Sigmoid colon (tissue), 7 donors: ENCODE measurements around the gene CDHR5. TPM values are rescaled to one million over a fixed set of nuclear protein-coding genes. Genes with fewer than 3 reads are reported as not detected.
"Not testable (repeated sequence)": the region's sequence is repeated elsewhere in the genome, so short reads cannot be mapped to it uniquely, and the experiment has no call there.

Experiments used
- DNase-seq: peaks from one replicate; pipeline ENCODE4 v3.0.0-alpha.2; 2019
- H3K27ac ChIP-seq, 4 donors: fragments of 200-600 bp; sonication (generic); one replicate each; pipeline ENCODE4 v1.5.1; 2016 to 2019; ENCODE audit warnings: mild to moderate bottlenecking in 1 of 4
- H3K27me3 ChIP-seq, 3 donors: fragments of 200-600 bp; sonication (generic); one replicate each; pipeline ENCODE4 v1.5.1; 2019; ENCODE audit warnings: mild to moderate bottlenecking in 1 of 3
- H3K36me3 ChIP-seq, 4 donors: fragments of 200-600 bp; sonication (generic); one replicate each; pipeline ENCODE4 v1.5.1; 2016 to 2019
- H3K4me1 ChIP-seq, 4 donors: fragments of 200-600 bp; sonication (generic); one replicate each; pipeline ENCODE4 v1.5.1; 2017 to 2019
- H3K4me3 ChIP-seq, 4 donors: fragments of 200-600 bp; sonication (generic); one replicate each; pipeline ENCODE4 v1.5.1; 2017 to 2019; ENCODE audit warnings: mild to moderate bottlenecking in 2 of 4, moderate library complexity in 1 of 4
- H3K9me3 ChIP-seq, 4 donors: fragments of 200-600 bp in 3 of 4; sonication (generic) in 3 of 4; one replicate each; pipeline versions ENCODE4 v1.5.1 to v1.6.1; 2013 to 2019
- EP300 ChIP-seq, 4 donors: sonication (generic); formaldehyde crosslinking; IDR thresholded peaks; one replicate each; pipeline ENCODE4 v1.6.1; 2017; ENCODE audit warnings: antibody characterized with exemption in 4 of 4
- POLR2A ChIP-seq, 2 donors: fragments of 450-650 bp; IDR thresholded peaks; one replicate each; pipeline ENCODE4 v1.6.1; 2016; ENCODE audit warnings: antibody characterized with exemption in 2 of 2, mild to moderate bottlenecking in 2 of 2, moderate library complexity in 2 of 2
- POLR2AphosphoS5 ChIP-seq, 4 donors: sonication (generic); formaldehyde crosslinking; IDR thresholded peaks; one replicate each; pipeline ENCODE4 v1.6.1; 2017; ENCODE audit warnings: antibody characterized with exemption in 4 of 4
- WGBS, 2 donors: extraction: QIAGEN DNeasy Blood & Tissue Kit; methylation state at CpG; one replicate each; pipeline ENCODE4 v1.1.7; 2013; 5-methylcytosine and 5-hydroxymethylcytosine counted together
- intact Hi-C: fragments of 100-400 bp; cut with DNase I; formaldehyde crosslinking; loops from one replicate; pipeline ENCODE4 v1.15.1; 2023
- polyA plus RNA-seq, 3 donors: library from polyadenylated mRNA; stranded (reverse); fragments of 200-250 nt; gene quantifications; one replicate each; pipeline ENCODE4 v1.2.3, GENCODE V29; 2013
- total RNA-seq, 4 donors: library from RNA; depleted of rRNA; stranded (reverse); fragments of >200 nt; gene quantifications; one replicate each; pipeline ENCODE4 v1.1.0, GENCODE V29; 2016
- TF ChIP-seq, protein P1 (sequence below), 4 experiments: fragments of 450-650 bp in 3 of 4; fragments of 200-600 bp in 1 of 4; IDR thresholded peaks; one replicate each; pipeline ENCODE4 v1.5.1; 2016 to 2019; ENCODE audit warnings: antibody characterized with exemption in 4 of 4, mild to moderate bottlenecking in 3 of 4, moderate library complexity in 2 of 4
- donor health status: healthy with polysubstance abuse.
- donor health status: Bipolar disorder and iron deficiency.
- donor health status: healthy.

CDHR5 gene
- total and polyA plus RNA-seq, 7 donors = 1.8 to 136 (median 18.0) TPM; not detected in 2

DNA sequence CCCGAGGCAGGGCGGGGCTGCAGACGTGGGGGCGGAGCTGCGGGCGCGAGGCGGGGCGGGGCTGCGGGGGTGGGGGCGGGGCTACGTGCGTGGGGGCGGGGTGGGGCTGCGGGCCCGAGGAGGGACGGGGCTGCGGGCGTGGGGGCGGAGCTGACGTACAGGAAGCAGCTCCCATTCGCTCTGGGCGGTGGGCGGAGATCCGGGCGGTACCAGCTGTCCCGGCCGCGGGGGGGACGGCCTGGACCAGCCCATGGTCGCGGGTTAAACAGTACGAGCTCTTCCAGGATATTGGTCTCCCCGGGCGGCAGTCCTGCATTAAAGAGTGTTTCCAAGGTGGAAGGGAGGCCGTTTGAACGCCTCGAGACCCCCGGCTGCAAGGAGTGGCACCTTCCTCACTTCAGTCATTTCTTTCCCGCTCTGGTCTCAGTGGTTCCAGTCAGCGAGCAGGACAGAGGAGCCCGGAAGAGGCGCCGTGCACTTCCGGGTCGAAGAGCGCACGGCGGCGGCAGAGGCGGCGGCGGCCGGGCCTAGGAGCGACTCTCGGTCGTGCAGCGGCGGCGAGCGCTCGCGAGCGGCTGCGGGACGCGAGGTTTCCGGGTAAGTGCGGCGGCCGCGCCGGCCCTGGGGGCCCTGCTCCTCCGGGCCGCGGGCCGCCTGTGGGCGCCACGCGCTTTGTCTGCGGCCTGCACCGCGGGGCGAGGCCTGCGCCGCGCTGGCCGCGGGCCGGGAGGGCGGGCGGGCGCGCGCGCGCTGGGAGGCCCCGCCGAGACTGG, 48.6 kb downstream of the CDHR5 start, which contains the start of gene PHRF1:
TSS of gene PHRF1 (plus strand) at position 475 of the 773 bp plus-strand sequence. CDS start 5,043 bp downstream, outside the sequence.
- peaks cover 0 to 56% (median 51%) of the 10 kb centered on the region in 4 donors for H3K4me1 ChIP-seq

DNA sequence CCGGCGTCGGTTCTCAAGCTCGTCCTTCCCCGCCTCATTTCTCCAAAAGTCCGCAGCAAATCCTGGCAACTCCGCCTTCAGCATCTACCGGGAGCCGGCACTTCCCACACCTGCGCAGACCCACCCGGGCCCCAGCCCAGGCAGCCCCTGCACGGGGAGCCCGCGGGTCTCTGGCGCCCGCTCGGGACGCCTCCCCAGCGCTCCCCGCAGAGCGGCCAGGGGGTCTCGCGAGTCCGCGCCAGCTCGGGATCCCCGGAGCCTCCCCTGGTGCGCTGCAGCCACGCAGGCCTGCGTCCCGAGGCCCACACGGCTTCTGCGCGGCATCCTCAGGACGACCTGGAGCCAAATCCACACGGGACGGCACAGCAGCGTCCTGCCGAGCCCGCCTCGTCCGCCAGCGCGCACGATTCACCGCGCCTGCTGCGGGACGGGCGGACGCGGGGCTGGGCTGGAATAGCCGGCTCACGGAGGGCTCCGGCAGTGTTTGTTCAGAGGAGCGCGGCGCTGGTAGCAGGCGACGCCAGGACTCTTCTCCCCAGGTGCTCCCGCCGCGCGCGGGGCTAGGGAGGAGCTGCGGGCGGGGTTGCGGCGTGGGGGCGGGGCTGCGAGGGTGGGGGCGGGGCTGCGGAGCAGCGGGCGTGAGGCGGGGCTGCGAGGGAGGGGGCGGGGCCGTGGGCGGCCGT, 49.3 kb downstream of the CDHR5 start:
- Histone ChIP-seq H3K27ac (peak overlapping the region; percentile 58 to 86 (median 66)), H3K27me3 (peaks cover 0 to 12% (median 6%) of the 10 kb centered on the region in 3 donors), H3K9me3 (no peaks in the 10 kb centered on the region), H3K36me3 (no peaks in the 10 kb centered on the region), H3K4me3 (peak overlapping the region; percentile 51 to 90 (median 68)), H3K4me1 (peaks cover 0 to 53% (median 50%) of the 10 kb centered on the region in 4 donors)
- 1% methylated on average over 81 of the region's 81 CpGs for WGBS, 2 donors
- DNase-seq = no peak
- TF ChIP-seq POLR2AphosphoS5 (IDR thresholded peaks at IDR 0.05) (peak; percentile 2 to 67 (median 63)), POLR2A (IDR thresholded peaks at IDR 0.05) (peak in 1 of 2 donors; percentile 15), EP300 (IDR thresholded peaks at IDR 0.05) (no peak)
- TF ChIP-seq, protein P1, sequence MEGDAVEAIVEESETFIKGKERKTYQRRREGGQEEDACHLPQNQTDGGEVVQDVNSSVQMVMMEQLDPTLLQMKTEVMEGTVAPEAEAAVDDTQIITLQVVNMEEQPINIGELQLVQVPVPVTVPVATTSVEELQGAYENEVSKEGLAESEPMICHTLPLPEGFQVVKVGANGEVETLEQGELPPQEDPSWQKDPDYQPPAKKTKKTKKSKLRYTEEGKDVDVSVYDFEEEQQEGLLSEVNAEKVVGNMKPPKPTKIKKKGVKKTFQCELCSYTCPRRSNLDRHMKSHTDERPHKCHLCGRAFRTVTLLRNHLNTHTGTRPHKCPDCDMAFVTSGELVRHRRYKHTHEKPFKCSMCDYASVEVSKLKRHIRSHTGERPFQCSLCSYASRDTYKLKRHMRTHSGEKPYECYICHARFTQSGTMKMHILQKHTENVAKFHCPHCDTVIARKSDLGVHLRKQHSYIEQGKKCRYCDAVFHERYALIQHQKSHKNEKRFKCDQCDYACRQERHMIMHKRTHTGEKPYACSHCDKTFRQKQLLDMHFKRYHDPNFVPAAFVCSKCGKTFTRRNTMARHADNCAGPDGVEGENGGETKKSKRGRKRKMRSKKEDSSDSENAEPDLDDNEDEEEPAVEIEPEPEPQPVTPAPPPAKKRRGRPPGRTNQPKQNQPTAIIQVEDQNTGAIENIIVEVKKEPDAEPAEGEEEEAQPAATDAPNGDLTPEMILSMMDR (IDR thresholded peaks at IDR 0.05) = peak in 1 of 4 experiments; percentile 12
- intact Hi-C loops = loop anchor here (5.0 kb wide), 2 partner anchors 42 to 122 kb away; partner anchors contain the start of genes DEAF1, IRF7 and TMEM80

More for the DNA sequence above, 48.6 kb downstream of the CDHR5 start, which contains the start of gene PHRF1:
- Histone ChIP-seq H3K9me3 (no peaks in the 10 kb centered on the region), H3K36me3 (no peaks in the 10 kb centered on the region), H3K27me3 (peaks cover 0 to 12% (median 6%) of the 10 kb centered on the region in 3 donors), H3K4me3 (peak within 1 kb of the TSS; percentile 76 to 90 (median 83)), H3K27ac (peak within 1 kb of the TSS; percentile 83 to 94 (median 88))
- intact Hi-C loops = loop anchor here (5.0 kb wide), 2 partner anchors 41 to 121 kb away; partner anchors contain the start of genes DEAF1, IRF7 and TMEM80
- TF ChIP-seq POLR2AphosphoS5 (IDR thresholded peaks at IDR 0.05) (peak; percentile 77 to 95 (median 88)), EP300 (IDR thresholded peaks at IDR 0.05) (peak in 2 of 4 donors; percentile 10 to 14), POLR2A (IDR thresholded peaks at IDR 0.05) (peak; percentile 28 to 36)
- TF ChIP-seq, protein P1 (IDR thresholded peaks at IDR 0.05) = no peak
- DNase-seq = peak; percentile 99
- 1% methylated on average over 99 of the region's 99 CpGs for WGBS, 2 donors

DNA sequence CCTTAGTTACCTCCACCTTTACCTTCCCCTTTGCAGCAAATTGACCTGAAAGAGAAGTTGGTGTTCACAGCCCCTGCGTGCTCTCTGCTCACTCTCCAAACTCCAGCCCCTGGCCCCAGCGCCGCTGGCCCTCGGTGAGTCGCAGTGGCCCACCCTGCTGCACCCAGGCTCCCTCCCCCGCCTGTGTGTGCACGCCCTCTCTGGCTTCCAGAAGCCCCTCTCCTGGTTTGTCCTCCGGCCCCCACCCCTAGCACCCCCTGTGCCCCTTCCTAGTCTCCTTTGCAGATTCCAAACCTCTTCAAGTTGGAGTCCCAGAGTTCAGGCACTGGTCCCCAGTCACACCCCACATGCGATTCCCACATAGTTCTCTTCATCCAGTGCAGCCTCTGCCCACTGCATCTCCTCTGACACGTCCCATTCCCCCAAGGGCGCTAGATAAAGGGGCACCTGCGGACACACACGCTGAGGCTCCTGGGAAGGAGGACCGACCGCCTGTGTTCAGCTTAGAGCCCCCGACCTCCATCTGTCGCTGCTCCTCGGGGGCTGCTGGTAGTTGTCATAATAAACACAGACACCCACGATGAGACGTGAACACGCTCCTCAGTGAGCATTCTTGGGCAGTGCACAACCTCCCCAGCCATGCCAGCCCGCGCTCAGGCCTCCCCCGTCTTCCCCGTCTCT, 50.0 kb downstream of the CDHR5 start:
- WGBS, 2 donors = 21% methylated on average over 25 of the region's 25 CpGs
- no peak for DNase-seq
- H3K4me1 ChIP-seq = peaks cover 0 to 46% (median 43%) of the 10 kb centered on the region in 4 donors
- H3K4me3 ChIP-seq = peak overlapping the region; percentile 51 to 90 (median 68)
- peak overlapping the region in 3 of 4 donors; percentile 64 to 86 (median 67) for H3K27ac ChIP-seq
- no peaks in the 10 kb centered on the region for H3K9me3 ChIP-seq
- intact Hi-C loops = loop anchor here (5.0 kb wide), 2 partner anchors 43 to 123 kb away; partner anchors contain the start of genes DEAF1, IRF7 and TMEM80
- no peaks in the 10 kb centered on the region for H3K36me3 ChIP-seq
- TF ChIP-seq, protein P1 (IDR thresholded peaks at IDR 0.05) = no peak
- H3K27me3 ChIP-seq = peaks cover 0 to 12% (median 6%) of the 10 kb centered on the region in 3 donors

DNA sequence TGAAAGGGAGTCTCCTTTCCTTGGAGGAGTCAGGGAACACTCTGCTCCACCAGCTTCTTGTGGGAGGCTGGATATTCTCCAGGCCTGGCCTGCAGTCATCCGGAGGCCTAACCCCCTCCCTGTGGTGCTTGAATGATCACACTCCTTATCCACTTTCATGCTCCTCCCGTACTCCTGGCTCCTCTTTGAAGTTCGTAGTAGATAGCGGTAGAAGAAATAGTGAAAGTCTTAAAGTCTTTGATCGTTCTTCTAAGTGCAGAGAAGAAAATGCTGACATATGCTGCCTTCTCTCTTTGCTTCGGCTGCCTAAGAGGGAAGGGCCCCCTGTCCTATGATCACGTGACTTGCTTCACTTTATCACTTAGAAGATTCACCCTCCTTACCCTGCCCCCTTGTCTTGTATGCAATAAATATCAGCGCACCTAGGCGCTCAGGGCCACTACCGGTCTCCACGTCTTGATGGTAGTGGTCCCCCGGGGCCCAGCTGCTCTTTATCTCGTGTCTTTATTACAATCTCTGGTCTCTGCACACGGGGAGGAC, 50.7 kb downstream of the CDHR5 start:
- peak overlapping the region in 2 of 4 donors; percentile 5 to 58 for H3K27ac ChIP-seq
- H3K36me3 ChIP-seq, intact Hi-C loops, DNase-seq, H3K4me3 ChIP-seq, H3K9me3 ChIP-seq: not testable (repeated sequence)
- WGBS, 2 donors = 56 to 58% methylated on average over 14 of the region's 14 CpGs
- H3K4me1 ChIP-seq = peaks cover 0 to 44% (median 41%) of the 10 kb centered on the region in 4 donors
- peaks cover 0 to 12% (median 6%) of the 10 kb centered on the region in 3 donors for H3K27me3 ChIP-seq
